ENCODE data around the gene SH2D4B. TPM values are rescaled to one million over a fixed set of nuclear protein-coding genes. Genes with fewer than 3 reads are reported as not detected.

Gene SH2D4B
- total and polyA plus RNA-seq, 2 of the 13 experiments (the other 11 are each of a cell fraction or from before 2014, with no cell fraction given), result not detected

GRCh38 chr10:80498078-80498832 lies 39.4 kb upstream of the SH2D4B start (continued):
- TF ChIP-seq KIAA2018 (CRISPR knock-in tag; IDR thresholded peaks at IDR 0.05; ENCODE audit: borderline replicate concordance) (no peak), NFKB2 (CRISPR knock-in tag; IDR thresholded peaks at IDR 0.05; ENCODE audit: borderline replicate concordance) (peak; percentile 9; the same call in 1 of the 2 replicates), GPN1 (CRISPR knock-in tag; IDR thresholded peaks at IDR 0.05; ENCODE audit: borderline replicate concordance) (no peak), ZBTB21 (CRISPR knock-in tag; IDR thresholded peaks at IDR 0.05) (no peak), ZNF770 (CRISPR knock-in tag; IDR thresholded peaks at IDR 0.05) (no peak), SKIL (CRISPR knock-in tag; IDR thresholded peaks at IDR 0.05; ENCODE audit: borderline replicate concordance) (peak; percentile 44; the same call in 1 of the 2 replicates), MAFK (conservative IDR thresholded peaks at IDR 0.05 in 1 of 2, IDR thresholded peaks at IDR 0.05 in 1 of 2; ENCODE audit: low read length in 2 of 2) (no peak), ATF2 (CRISPR knock-in tag; IDR thresholded peaks at IDR 0.05) (no peak), CEBPG (CRISPR knock-in tag; IDR thresholded peaks at IDR 0.05) (no peak), SP140L (CRISPR knock-in tag; IDR thresholded peaks at IDR 0.05; ENCODE audit: borderline replicate concordance) (no peak), ARNT2 (CRISPR knock-in tag; IDR thresholded peaks at IDR 0.05; ENCODE audit: low read depth) (no peak), TP53 (CRISPR knock-in tag; conservative IDR thresholded peaks at IDR 0.05) (no peak), ZKSCAN8 (CRISPR knock-in tag; IDR thresholded peaks at IDR 0.05; ENCODE audit: borderline replicate concordance) (no peak), ZNF607 (CRISPR knock-in tag; IDR thresholded peaks at IDR 0.05; ENCODE audit: borderline replicate concordance) (no peak), THAP11 (CRISPR knock-in tag; IDR thresholded peaks at IDR 0.05) (no peak)

Data from HepG2 (cell line).